Gastrocnemius medialis (tissue), 4 donors: Measurements from ENCODE around the gene PKNOX1. TPM values are rescaled to one million over a fixed set of nuclear protein-coding genes. Genes with fewer than 3 reads are reported as not detected.
"Not testable (repeated sequence)": the region's sequence is repeated elsewhere in the genome, so short reads cannot be mapped to it uniquely, and the experiment has no call there.

Experiments
- ATAC-seq, 2 donors: fragments of 150-250 bp; one replicate each; pipeline ENCODE4 v1.9.1; 2016
- DNase-seq, 2 donors: peaks; one replicate each; pipeline ENCODE4 v3.0.0-alpha.2; 2019
- H3K27ac ChIP-seq, 4 donors: fragments of 200-600 bp; sonication (generic); 1 replicate in 1 of 4; 2 replicates in 3 of 4; pipeline ENCODE4 v1.5.1; 2016 to 2018; ENCODE audit warnings: mild to moderate bottlenecking in 2 of 4, moderate library complexity in 1 of 4
- H3K27me3 ChIP-seq, 3 donors: fragments of 200-600 bp; sonication (generic) in 2 of 3; 1 replicate in 1 of 3; 2 replicates in 2 of 3; pipeline versions ENCODE4 v1.5.1 to v1.6.0; 2016 to 2019; ENCODE audit warnings: mild to moderate bottlenecking in 1 of 3, moderate library complexity in 1 of 3
- H3K36me3 ChIP-seq, 2 donors: fragments of 200-600 bp; sonication (generic) in 1 of 2; one replicate each; pipeline ENCODE4 v1.5.1; 2017 to 2018
- H3K4me1 ChIP-seq, 2 donors: fragments of 200-600 bp; sonication (generic) in 1 of 2; one replicate each; pipeline ENCODE4 v1.5.1; 2016 to 2017; ENCODE audit warnings: mild to moderate bottlenecking in 2 of 2
- H3K4me3 ChIP-seq, 4 donors: fragments of 200-600 bp; sonication (generic) in 3 of 4; 1 replicate in 1 of 4; 2 replicates in 3 of 4; pipeline ENCODE4 v1.5.1; 2016 to 2019; ENCODE audit warnings: mild to moderate bottlenecking in 2 of 4
- H3K9me3 ChIP-seq, 3 donors: fragments of 200-600 bp; sonication (generic) in 2 of 3; 1 replicate in 1 of 3; 2 replicates in 2 of 3; pipeline ENCODE4 v1.5.1; 2016 to 2019
- CTCF ChIP-seq, 5 experiments: fragments of 450-650 bp in 3 of 5; fragments of 200-600 bp in 2 of 5; sonication (generic) in 2 of 5; IDR thresholded peaks in 4 of 5; conservative IDR thresholded peaks in 1 of 5; 1 replicate in 4 of 5; 2 replicates in 1 of 5; pipeline ENCODE4 v1.5.1; 2016 to 2019; ENCODE audit warnings: antibody characterized with exemption in 5 of 5, mild to moderate bottlenecking in 3 of 5, moderate library complexity in 3 of 5
- POLR2A ChIP-seq, 2 donors: fragments of 450-650 bp; IDR thresholded peaks; one replicate each; pipeline ENCODE4 v1.6.1; 2017; ENCODE audit warnings: antibody characterized with exemption in 2 of 2, mild to moderate bottlenecking in 2 of 2, moderate library complexity in 2 of 2
- in situ Hi-C, 4 donors: fragments of 200-750 bp; cut with MboI; loops; one replicate each; pipeline versions ENCODE4 v1.15.0 to v1.8.0; 2017; ENCODE audit warnings: low sequenced_read_pairs in 4 of 4
- intact Hi-C: fragments of 100-400 bp; cut with DNase I; formaldehyde crosslinking; loops from one replicate; pipeline ENCODE4 v1.15.1; 2023; ENCODE audit warnings: low total_unique reads
- total RNA-seq, 4 donors: library from RNA; depleted of rRNA; stranded (reverse); fragments of >200 nt; gene quantifications; one replicate each; pipeline versions ENCODE4 v1.1.0 to v1.2.3, GENCODE V29; 2016

PKNOX1 gene
- total RNA-seq, 4 donors from 2014 or later = 5.3 to 18.0 (median 7.6) TPM

DNA sequence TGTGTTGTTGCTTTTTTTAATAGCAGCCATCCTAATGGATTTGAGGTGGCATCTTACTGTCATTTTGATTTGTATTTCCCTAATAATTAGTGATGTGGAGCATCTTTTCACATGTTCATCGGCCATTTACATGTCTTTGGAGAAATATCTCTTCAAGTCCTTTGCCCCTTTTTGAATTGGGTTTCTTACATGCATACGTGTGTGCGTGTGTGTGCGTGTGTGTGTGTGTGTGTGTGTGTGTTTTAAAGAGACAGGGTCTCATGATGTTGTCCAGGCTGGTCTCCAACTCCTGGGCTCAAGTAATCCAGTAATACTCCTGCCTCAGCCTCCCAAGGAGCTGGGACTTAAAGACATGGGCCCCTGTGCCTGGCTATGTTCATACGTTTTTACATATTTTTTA, 9.5 kb downstream of the PKNOX1 start:
- Histone ChIP-seq H3K4me3 (no peak overlapping the region), H3K36me3 (no peaks in the 10 kb centered on the region), H3K4me1 (peaks cover 13 to 26% of the 10 kb centered on the region in 2 donors), H3K9me3 (no peaks in the 10 kb centered on the region), H3K27ac (no peak overlapping the region), H3K27me3 (no peaks in the 10 kb centered on the region)
- in situ Hi-C loops = no loop called here
- ATAC-seq = no peak
- no peak for DNase-seq
- intact Hi-C loops = no loop called here
- TF ChIP-seq CTCF (IDR thresholded peaks at IDR 0.05 in 4 of 5, conservative IDR thresholded peaks at IDR 0.05 in 1 of 5) (no peak), POLR2A (IDR thresholded peaks at IDR 0.05) (no peak)

DNA sequence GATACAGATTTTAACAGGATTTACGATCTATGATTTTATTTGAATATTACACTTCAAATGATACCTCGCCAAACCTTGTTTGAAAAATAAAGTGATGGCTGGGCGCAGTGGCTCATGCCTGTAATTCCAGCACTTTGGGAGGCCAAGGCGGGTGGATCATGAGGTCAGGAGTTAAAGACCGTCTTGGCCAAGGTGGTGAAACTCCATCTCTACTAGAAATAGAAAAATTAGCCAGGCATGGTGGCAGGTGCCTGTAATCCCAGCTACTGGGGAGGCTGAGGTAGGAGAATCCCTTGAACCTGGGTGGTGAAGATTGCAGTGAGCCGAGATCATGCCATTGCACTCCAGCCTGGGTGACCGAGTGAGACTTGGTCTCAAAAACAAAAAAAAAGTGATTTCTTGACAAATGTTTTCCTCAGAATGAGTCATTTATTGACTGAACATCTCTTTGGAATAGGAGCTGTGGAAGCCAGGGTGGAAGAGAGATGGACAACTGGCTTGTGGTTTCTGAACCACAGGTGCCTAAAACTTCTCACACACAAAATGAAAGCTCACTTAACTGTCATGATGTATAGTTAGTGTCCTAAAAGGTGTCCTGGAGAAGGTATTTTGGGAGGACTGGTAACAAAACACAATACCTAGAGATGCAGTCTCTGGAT, 11.9 kb downstream of the PKNOX1 start:
- Histone ChIP-seq H3K27me3 (no peaks in the 10 kb centered on the region), H3K9me3 (no peaks in the 10 kb centered on the region), H3K27ac (no peak overlapping the region), H3K36me3 (no peaks in the 10 kb centered on the region), H3K4me3 (no peak overlapping the region), H3K4me1 (peaks cover 9 to 22% of the 10 kb centered on the region in 2 donors)
- ATAC-seq = peak; percentile 39 to 50
- no peak for DNase-seq
- TF ChIP-seq POLR2A (IDR thresholded peaks at IDR 0.05) = no peak
- TF ChIP-seq CTCF (IDR thresholded peaks at IDR 0.05 in 4 of 5, conservative IDR thresholded peaks at IDR 0.05 in 1 of 5) = no peak
- in situ Hi-C loops (no loop called here), intact Hi-C loops (no loop called here)

DNA sequence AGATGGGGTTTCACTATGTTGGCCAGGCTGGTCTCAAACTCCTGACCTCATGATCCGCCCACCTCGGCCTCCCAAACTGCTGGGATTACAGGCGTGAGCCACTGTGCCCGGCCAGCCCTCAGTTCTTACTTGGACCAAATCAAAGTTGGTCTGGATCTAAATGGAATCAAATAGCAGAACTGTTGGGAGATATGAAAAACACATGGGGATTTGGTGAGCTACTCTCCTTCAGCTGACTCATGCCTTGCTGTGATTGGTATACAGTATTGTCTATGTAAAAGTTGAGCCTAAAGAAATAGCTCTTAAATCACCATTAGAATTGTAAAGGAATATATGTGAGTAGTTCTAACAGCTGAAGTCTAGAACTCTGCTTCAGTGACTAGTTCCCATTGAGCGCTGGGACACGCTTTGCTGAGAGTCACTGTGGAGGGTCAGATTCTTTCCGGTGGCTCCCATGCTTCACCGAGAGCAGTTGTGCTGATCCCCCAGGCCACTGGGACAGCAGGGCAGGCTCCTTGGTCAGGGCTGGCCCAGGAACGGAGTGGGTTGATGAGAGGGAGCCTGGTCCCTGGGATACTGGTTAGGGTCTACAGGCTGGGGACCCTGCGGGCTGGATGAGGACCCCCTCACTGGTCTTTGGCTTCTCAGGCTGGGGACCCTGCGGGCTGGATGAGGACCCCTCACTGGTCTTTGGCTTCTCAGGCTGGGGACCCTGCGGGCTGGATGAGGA, 14.0 kb downstream of the PKNOX1 start:
- intact Hi-C loops = no loop called here
- Histone ChIP-seq H3K4me3 (no peak overlapping the region), H3K4me1 (peaks cover under 1 to 18% of the 10 kb centered on the region in 2 donors), H3K27me3 (no peaks in the 10 kb centered on the region), H3K27ac (no peak overlapping the region), H3K9me3 (no peaks in the 10 kb centered on the region), H3K36me3 (no peaks in the 10 kb centered on the region)
- in situ Hi-C loops = no loop called here
- TF ChIP-seq POLR2A (IDR thresholded peaks at IDR 0.05) (no peak), CTCF (IDR thresholded peaks at IDR 0.05 in 4 of 5, conservative IDR thresholded peaks at IDR 0.05 in 1 of 5) (no peak)
- ATAC-seq (no peak), DNase-seq (no peak)

GRCh38 chr21:42989370-42989769, 15.0 kb downstream of the PKNOX1 start:
- H3K36me3 ChIP-seq, H3K27me3 ChIP-seq, in situ Hi-C loops, H3K9me3 ChIP-seq, intact Hi-C loops, ATAC-seq, H3K4me3 ChIP-seq, DNase-seq, H3K27ac ChIP-seq: not testable (repeated sequence)
- H3K4me1 ChIP-seq = peaks cover 0 to 13% of the 10 kb centered on the region in 2 donors

DNA sequence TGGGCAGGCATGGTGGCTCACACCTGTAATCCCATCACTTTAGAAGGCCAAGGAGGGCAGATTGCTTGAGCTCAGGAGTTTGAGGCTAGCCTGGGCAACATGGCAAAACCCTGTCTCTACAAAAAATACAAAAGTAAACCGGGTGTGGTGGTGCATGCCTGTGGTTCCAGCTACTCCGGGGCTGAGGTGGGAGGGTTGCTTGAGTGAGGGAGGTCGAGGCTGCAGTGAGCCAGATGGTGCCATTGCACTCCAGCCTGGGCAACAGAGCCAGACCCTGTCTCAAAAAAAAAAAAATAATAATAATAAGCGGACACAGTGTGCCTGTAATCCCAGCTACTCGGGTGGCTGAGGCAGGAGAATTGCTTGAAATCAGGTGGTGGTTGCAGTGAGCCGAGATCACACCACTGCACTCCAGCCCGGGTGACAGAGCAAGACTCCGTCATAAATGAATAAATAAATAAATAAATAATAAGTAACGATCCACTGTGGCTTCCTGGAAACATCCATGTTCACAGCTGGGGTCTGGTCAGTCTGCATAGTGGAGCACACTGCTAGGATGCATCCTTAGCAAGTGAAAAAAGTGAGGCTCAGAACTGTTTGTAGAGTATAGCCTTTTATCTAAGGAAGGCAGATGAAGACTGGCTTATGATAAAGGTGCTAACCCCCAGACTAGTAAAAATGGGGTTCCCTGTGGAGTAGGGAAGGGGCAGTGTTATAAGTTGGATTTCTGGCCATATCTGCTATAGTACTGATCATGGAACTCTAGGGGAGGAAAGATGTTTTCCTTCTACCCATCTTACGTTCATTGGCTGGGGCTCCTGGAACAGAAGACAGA, 15.7 kb downstream of the PKNOX1 start:
- Histone ChIP-seq H3K4me1 (peaks cover 0 to 11% of the 10 kb centered on the region in 2 donors), H3K4me3 (no peak overlapping the region), H3K27ac (no peak overlapping the region), H3K27me3 (no peaks in the 10 kb centered on the region), H3K36me3 (no peaks in the 10 kb centered on the region), H3K9me3 (no peaks in the 10 kb centered on the region)
- no peak for ATAC-seq
- no peak for DNase-seq
- intact Hi-C loops = no loop called here
- TF ChIP-seq POLR2A (IDR thresholded peaks at IDR 0.05) = no peak
- TF ChIP-seq CTCF (IDR thresholded peaks at IDR 0.05 in 4 of 5, conservative IDR thresholded peaks at IDR 0.05 in 1 of 5) = no peak
- in situ Hi-C loops = no loop called here
